Right renal cortex interstitium (tissue), 3 donors: ENCODE results near the gene OR2T8. TPM values are rescaled to one million over a fixed set of nuclear protein-coding genes. Genes with fewer than 3 reads are reported as not detected.

Experiments used
- DNase-seq, 3 donors: peaks; one replicate each; pipeline ENCODE4 v3.0.0-alpha.2; 2013; ENCODE audit warnings: low read depth in 3 of 3, low spot score in 2 of 3
- polyA plus RNA-seq, 3 donors: library from polyadenylated mRNA; unstranded; fragments of 120-200 nt; gene quantifications; one replicate each; pipeline ENCODE4 v1.2.1, GENCODE V29; 2013; ENCODE audit not compliant: insufficient read length in 3 of 3

OR2T8 gene
- polyA plus RNA-seq, 3 donors: not detected

DNA sequence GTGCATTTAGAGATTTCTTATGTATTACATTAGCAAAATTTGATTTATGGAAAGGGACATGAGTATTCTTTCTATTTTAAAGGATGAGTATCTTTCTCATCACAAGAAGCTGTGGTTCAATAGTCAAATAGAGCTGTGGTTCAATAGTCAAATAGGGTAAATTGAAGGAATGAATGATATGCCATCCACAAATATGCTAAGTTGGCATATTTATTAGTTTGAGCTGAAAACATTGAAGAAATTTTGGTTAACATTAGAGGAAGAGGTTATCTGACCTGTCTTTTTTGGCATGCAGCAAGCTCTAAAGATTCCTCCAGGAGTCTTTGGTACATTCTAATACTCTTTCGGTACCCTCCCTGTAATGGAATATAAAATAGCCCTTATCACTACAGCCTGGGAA, 33.4 kb downstream of the OR2T8 start:
- DNase-seq: no peak

DNA sequence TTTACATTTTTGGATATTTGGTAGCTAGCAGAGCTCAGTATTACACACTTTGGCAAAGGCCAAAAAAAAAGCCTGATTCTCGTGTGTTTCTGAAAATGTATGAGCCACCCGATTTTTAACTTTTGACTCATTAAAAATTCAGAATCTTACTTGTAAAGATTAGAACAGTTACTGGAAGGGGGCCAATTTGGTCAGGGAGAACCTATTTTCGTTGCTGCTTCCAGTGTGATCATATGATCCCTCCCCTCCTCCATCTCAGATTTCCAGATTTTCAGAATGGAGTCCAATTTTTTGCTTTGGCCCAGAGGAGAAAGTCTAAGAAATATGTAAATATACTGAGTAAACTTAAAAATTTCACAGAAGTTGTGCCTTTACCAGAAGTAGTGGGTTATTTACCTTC, 41.7 kb downstream of the OR2T8 start:
- no peak for DNase-seq

DNA sequence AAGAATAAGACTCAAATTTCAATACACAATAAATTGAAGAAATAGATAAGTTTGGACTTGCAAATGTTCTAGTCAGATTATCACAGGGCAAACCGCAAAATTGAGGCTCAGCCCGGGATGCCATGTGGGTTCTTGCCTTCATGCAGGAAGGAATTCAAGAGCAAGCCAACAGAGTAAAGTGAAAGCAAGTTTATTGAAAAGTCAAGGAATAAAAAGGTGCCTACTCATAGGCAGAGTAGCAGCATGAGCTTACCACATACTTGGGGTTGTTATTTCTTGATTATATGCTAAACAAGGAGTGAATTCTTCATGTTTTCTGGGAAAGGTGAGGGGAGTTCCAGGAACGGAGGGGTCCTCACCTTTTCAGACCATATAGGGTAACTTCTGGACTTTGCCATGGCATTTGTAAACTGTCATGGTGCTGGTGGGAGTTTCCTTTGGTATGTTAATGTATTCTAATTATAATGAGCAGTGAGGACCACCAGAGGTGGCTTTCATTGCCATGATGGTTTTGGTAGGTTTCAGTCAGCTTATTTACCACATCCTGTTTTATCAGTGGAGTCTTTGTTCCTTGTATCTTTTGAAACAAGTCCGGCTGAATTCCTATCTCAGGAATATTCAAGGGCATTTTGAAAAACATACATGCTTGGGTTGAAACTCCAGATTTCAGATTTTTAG, 43.0 kb downstream of the OR2T8 start:
- no peak for DNase-seq

DNA sequence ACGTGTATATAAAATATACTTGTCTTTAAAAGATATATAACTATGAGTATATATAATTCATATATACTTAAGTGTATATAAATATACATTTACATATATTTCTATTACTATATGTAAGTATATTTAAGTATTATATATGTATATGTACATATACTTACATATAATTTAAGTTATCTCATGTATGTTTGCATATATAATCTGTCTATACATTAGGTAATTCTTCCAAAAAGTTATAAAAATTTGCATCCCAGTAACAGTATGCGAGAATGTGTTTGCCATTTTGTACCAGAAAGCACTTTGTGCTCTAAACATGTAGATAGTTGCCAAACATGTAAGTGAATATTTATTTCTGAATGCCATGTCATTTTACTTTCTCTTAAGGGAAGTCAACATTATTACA, 44.9 kb downstream of the OR2T8 start, which contains the start of gene OR2AK2:
Gene OR2AK2 (plus strand): TSS at position 301 of the 400 bp plus-strand sequence. CDS start 144 bp downstream, outside the sequence.
- DNase-seq: no peak

DNA sequence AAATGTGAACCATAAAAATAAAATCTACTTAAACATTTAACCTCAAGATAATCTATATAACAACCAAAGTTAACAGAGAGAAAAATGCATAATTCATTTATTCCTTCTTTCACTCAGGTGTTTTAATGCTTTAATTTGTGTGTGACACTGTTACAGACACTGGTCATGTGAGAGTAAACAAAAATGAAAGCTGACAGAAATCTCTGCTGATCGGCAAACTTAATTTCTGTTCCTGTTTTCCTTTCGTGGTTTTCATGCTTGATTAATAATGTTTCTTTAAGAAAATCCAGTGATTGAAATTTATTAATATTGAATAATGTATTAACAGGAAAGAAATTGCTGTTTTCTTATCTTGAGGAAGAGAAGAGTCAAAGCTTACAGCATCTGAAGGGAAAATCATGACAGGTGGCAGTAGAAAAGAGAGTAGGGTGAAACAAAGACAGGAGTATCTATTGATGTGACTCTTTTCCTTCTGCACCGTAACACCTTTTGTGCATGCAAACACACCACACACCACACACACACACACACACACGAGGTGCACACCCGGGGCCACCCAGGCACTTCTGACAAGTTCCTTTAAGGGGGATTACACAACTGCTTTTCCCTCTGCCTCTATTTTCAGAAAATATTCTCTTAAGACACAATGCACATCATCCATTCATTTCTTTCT, 46.6 kb downstream of the OR2T8 start:
- DNase-seq: no peak

Other genes with a start within 250 kb of the OR2T8 start
- not detected for gene OR13G1, start 240.5 kb upstream of the OR2T8 start, polyA plus RNA-seq
- not detected for gene OR6F1, start 203.6 kb upstream of the OR2T8 start, polyA plus RNA-seq
- gene OR14K1, start 181.6 kb upstream of the OR2T8 start, polyA plus RNA-seq: not detected
- not detected for gene OR14A2, start 172.1 kb upstream of the OR2T8 start, polyA plus RNA-seq
- gene OR1C1, start 159.7 kb upstream of the OR2T8 start, polyA plus RNA-seq: under 1 TPM in 1 of 3 donors, not detected in 2; 0.12 TPM
- not detected for gene OR14A16, start 96.1 kb upstream of the OR2T8 start, polyA plus RNA-seq
- not detected for gene OR11L1, start 78.4 kb upstream of the OR2T8 start, polyA plus RNA-seq
- 1 to 10 TPM; 1.2 to 1.6 (median 1.5) TPM for gene TRIM58, start 63.1 kb upstream of the OR2T8 start, polyA plus RNA-seq
- under 1 TPM in 2 of 3 donors, not detected in 1; 0.47 to 0.50 TPM for gene OR2W3, start 24.7 kb upstream of the OR2T8 start, polyA plus RNA-seq
- not detected for gene OR2AJ1, start 4.6 kb downstream of the OR2T8 start, polyA plus RNA-seq
- gene OR2L8, start 28.6 kb downstream of the OR2T8 start, polyA plus RNA-seq: not detected
- gene OR2AK2, start 45.0 kb downstream of the OR2T8 start, polyA plus RNA-seq: not detected
- not detected for gene OR2L5, start 93.4 kb downstream of the OR2T8 start, polyA plus RNA-seq
- gene OR2L2, start 109.8 kb downstream of the OR2T8 start, polyA plus RNA-seq: under 1 TPM; 0.07 to 0.12 (median 0.10) TPM
- gene OR2L3, start 126.6 kb downstream of the OR2T8 start, polyA plus RNA-seq: not detected
- gene OR2L13, start 174.9 kb downstream of the OR2T8 start, polyA plus RNA-seq: under 1 TPM in 2 of 3 donors, not detected in 1; 0.07 to 0.08 TPM
- gene OR2M5, start 224.9 kb downstream of the OR2T8 start, polyA plus RNA-seq: not detected